Endodermal cell (in vitro differentiated cells): ENCODE measurements around the gene SLC35F1. TPM values are rescaled to one million over a fixed set of nuclear protein-coding genes. Genes with fewer than 3 reads are reported as not detected.

Experiments
- DNase-seq: peaks from one replicate; pipeline ENCODE4 v3.0.0-alpha.2; 2017
- H3K27ac ChIP-seq: 2 replicates; pipeline ENCODE4 v1.5.1; 2013; ENCODE audit warnings: mild to moderate bottlenecking, low read depth, low read length, moderate library complexity
- H3K27me3 ChIP-seq: 2 replicates; pipeline ENCODE4 v1.6.1; 2013; ENCODE audit warnings: mild to moderate bottlenecking, low read length, moderate library complexity; ENCODE audit not compliant: insufficient read depth, control insufficient read depth, poor library complexity, severe bottlenecking
- H3K36me3 ChIP-seq: 2 replicates; pipeline ENCODE4 v1.7.0; 2013; ENCODE audit warnings: mild to moderate bottlenecking, low read length, moderate library complexity; ENCODE audit not compliant: control insufficient read depth, insufficient read depth
- H3K4me1 ChIP-seq: one replicate; pipeline ENCODE4 v1.7.0; 2013; ENCODE audit warnings: low read length; ENCODE audit not compliant: control insufficient read depth, insufficient read depth
- H3K4me3 ChIP-seq: 2 replicates; pipeline ENCODE4 v1.5.1; 2013; ENCODE audit warnings: mild to moderate bottlenecking, low read length, moderate library complexity
- H3K9ac ChIP-seq: 2 replicates; pipeline ENCODE4 v1.6.1; 2013; ENCODE audit warnings: mild to moderate bottlenecking, low read length, moderate library complexity; ENCODE audit not compliant: poor library complexity, severe bottlenecking; ENCODE audit errors: extremely low read depth
- H3K9me3 ChIP-seq: 2 replicates; pipeline ENCODE4 v1.6.1; 2013; ENCODE audit warnings: mild to moderate bottlenecking, low read length, moderate library complexity; ENCODE audit not compliant: control insufficient read depth
- H3K27ac Mint-ChIP-seq: 2 replicates; pipeline ENCODE4 v1.8.0; 2020; ENCODE audit warnings: mixed read lengths
- H3K27me3 Mint-ChIP-seq: 2 replicates; pipeline ENCODE4 v1.8.0; 2021; ENCODE audit warnings: mild to moderate bottlenecking, mixed read lengths; ENCODE audit not compliant: insufficient read depth
- H3K36me3 Mint-ChIP-seq: 2 replicates; pipeline ENCODE4 v1.8.0; 2020; ENCODE audit warnings: low read depth, mixed read lengths
- H3K4me1 Mint-ChIP-seq: 2 replicates; pipeline ENCODE4 v1.8.0; 2020; ENCODE audit warnings: mixed read lengths
- H3K4me3 Mint-ChIP-seq: 2 replicates; pipeline ENCODE4 v1.8.0; 2020; ENCODE audit warnings: mild to moderate bottlenecking, moderate library complexity, mixed read lengths
- H3K9me3 Mint-ChIP-seq: 2 replicates; pipeline ENCODE4 v1.8.0; 2020; ENCODE audit warnings: mild to moderate bottlenecking, mixed read lengths
- WGBS, 2 experiments: methylation state at CpG; one replicate each; pipeline versions ENCODE4 v1.1.5 to v1.1.7; 2013; ENCODE audit warnings: missing lambda C conversion rate in 2 of 2, mixed read lengths in 1 of 2; ENCODE audit not compliant: insufficient coverage in 1 of 2, insufficient read length in 1 of 2; 5-methylcytosine and 5-hydroxymethylcytosine counted together
- total RNA-seq, 2 donors: library from RNA; stranded (reverse); fragmentation: NEBNext Ultra II Directional in 1 of 2; extraction: Animal tissue kit (Norgen Biotek cat#: 25700) in 1 of 2; gene quantifications; 2 replicates in 1 of 2; 3 replicates in 1 of 2; pipeline ENCODE4 v1.2.1, GENCODE V29; 2021
- TF ChIP-seq, protein P1 (sequence below): fragments of 200-600 bp; sonication (generic); conservative IDR thresholded peaks from 2 replicates; pipeline ENCODE4 v1.5.0; 2021; ENCODE audit warnings: antibody characterized with exemption, mild to moderate bottlenecking

The SLC35F1 gene
- total RNA-seq, 2 donors from 2014 or later = 6.7 to 12.8 TPM

DNA sequence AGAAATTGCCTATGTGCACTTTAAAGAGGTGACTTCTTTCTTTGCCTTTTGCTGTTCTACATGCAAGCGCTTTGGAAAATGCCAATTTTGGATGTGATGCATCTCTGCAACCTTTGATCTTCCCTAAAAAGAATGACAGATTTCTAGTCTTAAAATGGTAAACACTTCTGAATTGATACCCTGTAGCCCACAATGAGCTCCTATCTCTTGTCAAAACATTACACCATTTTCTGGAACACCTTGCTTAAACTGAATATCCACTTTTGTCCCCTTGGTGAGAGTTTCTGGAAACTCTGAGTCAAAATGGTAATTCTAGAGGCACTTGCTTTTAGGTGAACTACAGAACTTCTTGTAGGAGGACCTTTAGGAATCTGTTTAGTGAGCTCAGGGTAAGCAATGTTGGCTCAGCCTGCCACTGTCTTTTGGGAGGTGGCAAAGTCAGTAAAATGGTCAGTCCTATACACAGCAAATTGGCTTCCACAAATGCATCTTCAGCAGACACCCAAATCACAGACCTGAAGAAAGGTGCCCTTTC lies 216.5 kb downstream of the SLC35F1 start:
- H3K4me3 Mint-ChIP-seq = no peak overlapping the region
- no peaks in the 10 kb centered on the region for H3K4me1 Mint-ChIP-seq

DNA sequence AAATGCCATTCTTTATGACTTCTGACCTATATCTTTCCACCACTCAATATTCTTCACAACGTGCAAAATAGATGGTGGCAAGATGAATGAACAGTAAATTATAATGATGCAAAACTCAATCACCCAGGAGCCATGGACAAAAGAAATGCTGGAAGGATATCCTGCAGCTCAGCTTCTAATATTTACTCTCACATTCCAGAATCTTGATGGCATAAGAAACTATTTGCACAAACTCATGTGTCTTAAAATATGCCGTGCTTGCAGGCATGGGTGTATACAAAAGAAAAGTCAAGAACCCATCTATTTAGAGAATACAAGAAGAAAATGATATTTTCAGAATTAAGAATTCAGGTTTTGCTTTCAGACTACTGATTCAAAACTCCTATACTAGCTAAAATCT lies 217.8 kb downstream of the SLC35F1 start:
- Mint-ChIP-seq H3K9me3 (no peaks in the 10 kb centered on the region), H3K27me3 (no peaks in the 10 kb centered on the region), H3K4me3 (no peak overlapping the region), H3K36me3 (no peaks in the 10 kb centered on the region), H3K4me1 (no peaks in the 10 kb centered on the region), H3K27ac (no peak overlapping the region)
- Histone ChIP-seq H3K27me3 (no peaks in the 10 kb centered on the region), H3K9ac (no peak overlapping the region), H3K27ac (no peak overlapping the region), H3K4me1 (no peaks in the 10 kb centered on the region), H3K36me3 (no peaks in the 10 kb centered on the region), H3K9me3 (no peaks in the 10 kb centered on the region), H3K4me3 (no peak overlapping the region)
- no peak for DNase-seq
- TF ChIP-seq, protein P1, sequence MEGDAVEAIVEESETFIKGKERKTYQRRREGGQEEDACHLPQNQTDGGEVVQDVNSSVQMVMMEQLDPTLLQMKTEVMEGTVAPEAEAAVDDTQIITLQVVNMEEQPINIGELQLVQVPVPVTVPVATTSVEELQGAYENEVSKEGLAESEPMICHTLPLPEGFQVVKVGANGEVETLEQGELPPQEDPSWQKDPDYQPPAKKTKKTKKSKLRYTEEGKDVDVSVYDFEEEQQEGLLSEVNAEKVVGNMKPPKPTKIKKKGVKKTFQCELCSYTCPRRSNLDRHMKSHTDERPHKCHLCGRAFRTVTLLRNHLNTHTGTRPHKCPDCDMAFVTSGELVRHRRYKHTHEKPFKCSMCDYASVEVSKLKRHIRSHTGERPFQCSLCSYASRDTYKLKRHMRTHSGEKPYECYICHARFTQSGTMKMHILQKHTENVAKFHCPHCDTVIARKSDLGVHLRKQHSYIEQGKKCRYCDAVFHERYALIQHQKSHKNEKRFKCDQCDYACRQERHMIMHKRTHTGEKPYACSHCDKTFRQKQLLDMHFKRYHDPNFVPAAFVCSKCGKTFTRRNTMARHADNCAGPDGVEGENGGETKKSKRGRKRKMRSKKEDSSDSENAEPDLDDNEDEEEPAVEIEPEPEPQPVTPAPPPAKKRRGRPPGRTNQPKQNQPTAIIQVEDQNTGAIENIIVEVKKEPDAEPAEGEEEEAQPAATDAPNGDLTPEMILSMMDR = no peak
- WGBS, 2 experiments = 93% methylated on average over 2 of the region's 2 CpGs; no CpG with 5 or more reads in 1 of the 2 experiments

More for the DNA sequence above, 216.5 kb downstream of the SLC35F1 start:
- TF ChIP-seq, protein P1 = no peak
- no peak for DNase-seq
- Mint-ChIP-seq H3K9me3 (no peaks in the 10 kb centered on the region), H3K27ac (no peak overlapping the region), H3K36me3 (no peaks in the 10 kb centered on the region), H3K27me3 (no peaks in the 10 kb centered on the region)
- no peak overlapping the region for H3K4me3 ChIP-seq
- H3K27ac ChIP-seq = no peak overlapping the region
- H3K9ac ChIP-seq = no peak overlapping the region
- no peaks in the 10 kb centered on the region for H3K4me1 ChIP-seq
- no peaks in the 10 kb centered on the region for H3K27me3 ChIP-seq
- 98 to 100% methylated on average over 1 of the region's 1 CpG for WGBS, 2 experiments
- no peaks in the 10 kb centered on the region for H3K9me3 ChIP-seq
- H3K36me3 ChIP-seq = no peaks in the 10 kb centered on the region

DNA sequence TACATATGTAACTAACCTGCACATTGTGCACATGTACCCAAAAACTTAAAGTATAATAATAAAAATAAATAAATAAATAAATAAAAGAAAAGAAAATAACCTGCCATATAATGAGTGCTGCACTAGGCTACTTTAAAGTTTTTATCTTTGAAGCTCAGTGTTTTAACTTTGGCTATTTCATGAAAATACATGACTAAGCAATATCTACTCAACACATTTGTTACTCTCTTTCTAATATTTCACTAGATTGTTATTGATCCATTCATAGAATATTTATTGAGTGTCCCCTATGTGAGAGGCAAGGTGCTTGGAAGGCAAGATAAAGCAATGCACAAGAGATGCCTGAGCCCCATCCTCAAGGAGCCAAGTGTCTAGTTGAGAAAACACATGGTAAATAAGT lies 221.7 kb downstream of the SLC35F1 start:
- no peaks in the 10 kb centered on the region for H3K9me3 ChIP-seq
- Mint-ChIP-seq H3K36me3 (no peaks in the 10 kb centered on the region), H3K4me3 (no peak overlapping the region), H3K9me3 (no peaks in the 10 kb centered on the region), H3K27ac (no peak overlapping the region), H3K27me3 (no peaks in the 10 kb centered on the region), H3K4me1 (no peaks in the 10 kb centered on the region)
- no peak overlapping the region for H3K27ac ChIP-seq
- H3K4me3 ChIP-seq = no peak overlapping the region
- H3K27me3 ChIP-seq = no peaks in the 10 kb centered on the region
- no peak overlapping the region for H3K9ac ChIP-seq
- TF ChIP-seq, protein P1 = no peak
- H3K36me3 ChIP-seq = no peaks in the 10 kb centered on the region
- no peak for DNase-seq
- H3K4me1 ChIP-seq = no peaks in the 10 kb centered on the region
